PC-3 (cell line): ENCODE data around the gene PKMYT1. TPM values are rescaled to one million over a fixed set of nuclear protein-coding genes. Genes with fewer than 3 reads are reported as not detected.

Experiments used
- ATAC-seq: fragments of 200-7000 bp; cut with Tn5 transposase; 2 replicates; pipeline ENCODE4 v1.9.1; 2020; ENCODE audit warnings: mild to moderate bottlenecking, moderate library complexity
- BruUV-seq: library from RNA; stranded (reverse); fragments of 400-500 nt; replicated peaks from 2 replicates; lab custom pipeline; 2021; lab: Mats Ljungman, UMichigan
- CTCF ChIA-PET: fragments of 300-600 bp; sonication (Branson Sonifier 250); formaldehyde crosslinking; loops from one replicate; lab custom pipeline; 2022; ENCODE audit warnings: antibody characterized with exemption; lab: Charles Lee
- POLR2A ChIA-PET: fragments of 300-600 bp; sonication (Branson Sonifier 250); formaldehyde crosslinking; loops from one replicate; lab custom pipeline; 2022; ENCODE audit warnings: antibody characterized with exemption; ENCODE audit not compliant: unreplicated experiment; lab: Charles Lee
- DNase-seq: peaks from one replicate; pipeline ENCODE4 v3.0.0-alpha.2; 2015
- H2AFZ ChIP-seq: fragments of 300-600 bp; sonication (generic); 2 replicates; pipeline ENCODE4 v1.6.0; 2016; ENCODE audit warnings: antibody characterized with exemption, low read length
- H3F3A ChIP-seq: fragments of 300-600 bp; sonication (generic); one replicate; pipeline ENCODE4 v1.6.0; 2017; ENCODE audit warnings: antibody characterized with exemption, low read length, control low read depth, mild to moderate bottlenecking; ENCODE audit not compliant: unreplicated experiment
- H3K27ac ChIP-seq: fragments of 300-600 bp; sonication (generic); 2 replicates; pipeline ENCODE4 v1.5.1; 2016; ENCODE audit warnings: mild to moderate bottlenecking, low read length
- H3K27me3 ChIP-seq: fragments of 300-600 bp; sonication (generic); 2 replicates; pipeline ENCODE4 v1.6.1; 2016; ENCODE audit warnings: low read length, mixed read lengths
- H3K36me3 ChIP-seq: fragments of 300-600 bp; sonication (generic); 2 replicates; pipeline ENCODE4 v1.6.1; 2016; ENCODE audit warnings: low read depth, mixed run types, low read length, mixed read lengths
- H3K4me1 ChIP-seq: fragments of 300-600 bp; sonication (generic); 2 replicates; pipeline ENCODE4 v1.5.1; 2016; ENCODE audit warnings: low read length; ENCODE audit not compliant: insufficient read depth
- H3K4me2 ChIP-seq: fragments of 300-600 bp; sonication (generic); 2 replicates; pipeline ENCODE4 v1.6.0; 2016; ENCODE audit warnings: low read length
- H3K4me3 ChIP-seq: fragments of 300-600 bp; sonication (generic); 2 replicates; pipeline ENCODE4 v1.5.1; 2016; ENCODE audit warnings: mild to moderate bottlenecking, low read length, mixed read lengths
- H3K79me2 ChIP-seq: fragments of 300-600 bp; sonication (generic); 2 replicates; pipeline ENCODE4 v1.6.1; 2017; ENCODE audit warnings: low read length, mixed read lengths
- H3K9ac ChIP-seq: fragments of 300-600 bp; sonication (generic); 2 replicates; pipeline ENCODE4 v1.6.0; 2016; ENCODE audit warnings: mild to moderate bottlenecking, low read length
- H3K9me2 ChIP-seq: fragments of 300-600 bp; sonication (generic); replicated peaks from 2 replicates; pipeline ENCODE4 v1.6.1; 2016; ENCODE audit warnings: mixed run types, low read length, mixed read lengths
- H3K9me3 ChIP-seq: fragments of 300-600 bp; sonication (generic); 2 replicates; pipeline ENCODE4 v1.6.1; 2016; ENCODE audit warnings: low read length, mixed read lengths
- H4K20me1 ChIP-seq: fragments of 300-600 bp; sonication (generic); 2 replicates; pipeline ENCODE4 v1.6.1; 2016; ENCODE audit warnings: low read length, mixed read lengths
- CTCF ChIP-seq: fragments of 300-600 bp; sonication (generic); conservative IDR thresholded peaks from 2 replicates; pipeline ENCODE4 v1.5.1; 2017; ENCODE audit warnings: antibody characterized with exemption, low read depth, mild to moderate bottlenecking, low read length
- EZH2 ChIP-seq: fragments of 300-600 bp; sonication (generic); IDR thresholded peaks from one replicate; pipeline ENCODE4 v1.6.1; 2017; ENCODE audit warnings: antibody characterized with exemption, mild to moderate bottlenecking, low read length; ENCODE audit not compliant: unreplicated experiment
- EZH2phosphoT487 ChIP-seq: fragments of 300-600 bp; sonication (generic); IDR thresholded peaks from 2 replicates; pipeline ENCODE4 v1.6.1; 2018; ENCODE audit warnings: mild to moderate bottlenecking, antibody characterized with exemption, low read length, borderline replicate concordance
- intact Hi-C: fragments of 100-400 bp; cut with micrococcal nuclease; formaldehyde crosslinking; loops from 2 replicates; pipeline ENCODE4 v1.9.0; 2023
- total RNA-seq: library from RNA; depleted of rRNA; stranded (reverse); fragments of >200 nt; gene quantifications from 2 replicates; pipeline ENCODE4 v1.2.3, GENCODE V29; 2014

Gene PKMYT1
- total RNA-seq, 1 experiment from 2014 or later, result 51.9 TPM

GRCh38 chr16:2959206-2959605, 21.0 kb downstream of the PKMYT1 start:
- H3F3A ChIP-seq, result no peaks in the 10 kb centered on the region
- H3K4me2 ChIP-seq, result no peak overlapping the region; the same call in 1 of the 2 replicates
- DNase-seq (no peak), ATAC-seq (no peak)
- H3K36me3 ChIP-seq, result no peaks in the 10 kb centered on the region
- no TSS peak for BruUV-seq
- TF ChIP-seq EZH2phosphoT487 (no peak), EZH2 (no peak), CTCF (no peak)
- CTCF ChIA-PET, result no interaction called here
- POLR2A ChIA-PET, result interaction anchor here (0.6 kb wide), 1 partner anchor 63 kb away, joined by 6 read pairs; no protein-coding TSS in a partner anchor
- no peaks in the 10 kb centered on the region for H4K20me1 ChIP-seq
- H3K9me2 ChIP-seq, result no peaks in the 10 kb centered on the region
- intact Hi-C loops, result no loop called here
- H3K79me2 ChIP-seq, result no peaks in the 10 kb centered on the region
- 0 out of 2 replicates have a peak, but pooled peaks cover 6% of the 10 kb centered on the region for H3K4me1 ChIP-seq
- no peaks in the 10 kb centered on the region for H3K27me3 ChIP-seq
- no peak overlapping the region for H3K9ac ChIP-seq
- H2AFZ ChIP-seq, result no peak overlapping the region
- H3K27ac ChIP-seq, result no peak overlapping the region
- no peaks in the 10 kb centered on the region for H3K9me3 ChIP-seq
- H3K4me3 ChIP-seq, result no peak overlapping the region

- no TSS peak for BruUV-seq
- TF ChIP-seq EZH2 (no peak), CTCF (no peak), EZH2phosphoT487 (no peak)
- CTCF ChIA-PET, result no interaction called here
- Histone ChIP-seq H3K79me2 (no peaks in the 10 kb centered on the region), H3K4me3 (no peak overlapping the region), H3K4me1 (0 out of 2 replicates have a peak, but pooled peaks cover 5% of the 10 kb centered on the region), H3K9me3 (no peaks in the 10 kb centered on the region), H4K20me1 (no peaks in the 10 kb centered on the region), H3K9me2 (no peaks in the 10 kb centered on the region), H3K27me3 (no peaks in the 10 kb centered on the region), H3F3A (no peaks in the 10 kb centered on the region), H3K9ac (no peak overlapping the region), H3K27ac (no peak overlapping the region), H3K36me3 (no peaks in the 10 kb centered on the region), H2AFZ (no peak overlapping the region), H3K4me2 (no peak overlapping the region)
- POLR2A ChIA-PET, result no interaction called here
- intact Hi-C loops, result no loop called here
- no peak for DNase-seq
- no peak for ATAC-seq
Measured at GRCh38 chr16:2956579-2956956, 23.7 kb downstream of the PKMYT1 start.

- Histone ChIP-seq H3K4me3 (no peak overlapping the region), H3F3A (no peaks in the 10 kb centered on the region), H3K9me3 (no peaks in the 10 kb centered on the region), H3K9ac (no peak overlapping the region), H3K4me1 (0 out of 2 replicates have a peak, but pooled peaks cover 5% of the 10 kb centered on the region), H3K9me2 (no peaks in the 10 kb centered on the region), H3K27me3 (no peaks in the 10 kb centered on the region), H3K79me2 (no peaks in the 10 kb centered on the region), H4K20me1 (no peaks in the 10 kb centered on the region), H3K36me3 (no peaks in the 10 kb centered on the region), H3K27ac (no peak overlapping the region), H3K4me2 (no peak overlapping the region), H2AFZ (no peak overlapping the region)
- CTCF ChIA-PET, result no interaction called here
- no peak for DNase-seq
- POLR2A ChIA-PET, result no interaction called here
- BruUV-seq, result no TSS peak
- no peak for ATAC-seq
- TF ChIP-seq EZH2phosphoT487 (no peak), EZH2 (no peak), CTCF (no peak)
- intact Hi-C loops, result no loop called here
Measured at GRCh38 chr16:2955779-2956578, 24.3 kb downstream of the PKMYT1 start.
